Ishikawa (cell line): Measurements from ENCODE around the gene FTL.

ENCODE experiments used
- EGR1 ChIP-seq: IDR thresholded peaks from 2 replicates; pipeline ENCODE4 v1.6.1; 2012
- EP300 ChIP-seq: IDR thresholded peaks from 2 replicates; pipeline ENCODE4 v1.6.1; 2012; ENCODE audit warnings: borderline replicate concordance
- NFIC ChIP-seq: IDR thresholded peaks from 2 replicates; pipeline ENCODE4 v1.6.1; 2012
- RAD21 ChIP-seq: IDR thresholded peaks from 2 replicates; pipeline ENCODE4 v1.6.1; 2012; ENCODE audit warnings: low read depth
- TAF1 ChIP-seq: IDR thresholded peaks from 2 replicates; pipeline ENCODE4 v1.6.1; 2012; ENCODE audit warnings: low read depth, mild to moderate bottlenecking
- TEAD4 ChIP-seq: IDR thresholded peaks from 2 replicates; pipeline ENCODE4 v1.6.1; 2012
- YY1 ChIP-seq: IDR thresholded peaks from 2 replicates; pipeline ENCODE4 v1.6.1; 2012; ENCODE audit warnings: low read depth
- ZBTB7A ChIP-seq: IDR thresholded peaks from 2 replicates; pipeline ENCODE4 v1.6.1; 2012; ENCODE audit warnings: low read depth
- TF ChIP-seq, protein P1 (sequence below): IDR thresholded peaks from 2 replicates; pipeline ENCODE4 v1.6.1; 2012
- TF ChIP-seq, protein P2 (sequence below): IDR thresholded peaks from 2 replicates; pipeline ENCODE4 v1.6.1; 2012

DNA sequence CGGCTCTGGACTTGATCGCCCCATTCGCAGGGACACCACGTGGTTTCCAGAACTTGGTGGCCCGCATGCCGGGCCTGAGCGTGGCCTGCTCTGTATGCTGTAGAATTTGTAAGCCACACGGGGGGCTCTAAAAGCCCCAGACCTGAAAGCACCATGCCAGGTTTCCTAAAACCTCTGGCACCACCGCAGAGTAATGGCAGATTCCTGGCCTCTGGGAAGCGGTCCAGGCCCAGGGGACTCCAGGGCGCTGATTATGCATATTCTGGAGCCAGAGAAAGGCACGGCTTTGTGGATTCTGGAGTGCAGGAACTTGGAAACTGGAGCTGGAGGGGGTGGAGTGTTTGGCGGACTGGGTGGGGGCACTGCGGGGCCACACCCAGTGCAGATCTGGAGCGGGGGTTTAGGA, 3.7 kb downstream of the FTL start:
- TF ChIP-seq NFIC (no peak), RAD21 (no peak), EP300 (no peak), TAF1 (no peak), ZBTB7A (no peak), YY1 (no peak), TEAD4 (no peak), EGR1 (no peak)
- TF ChIP-seq, protein P1, sequence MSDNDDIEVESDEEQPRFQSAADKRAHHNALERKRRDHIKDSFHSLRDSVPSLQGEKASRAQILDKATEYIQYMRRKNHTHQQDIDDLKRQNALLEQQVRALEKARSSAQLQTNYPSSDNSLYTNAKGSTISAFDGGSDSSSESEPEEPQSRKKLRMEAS: no peak
- TF ChIP-seq, protein P2, sequence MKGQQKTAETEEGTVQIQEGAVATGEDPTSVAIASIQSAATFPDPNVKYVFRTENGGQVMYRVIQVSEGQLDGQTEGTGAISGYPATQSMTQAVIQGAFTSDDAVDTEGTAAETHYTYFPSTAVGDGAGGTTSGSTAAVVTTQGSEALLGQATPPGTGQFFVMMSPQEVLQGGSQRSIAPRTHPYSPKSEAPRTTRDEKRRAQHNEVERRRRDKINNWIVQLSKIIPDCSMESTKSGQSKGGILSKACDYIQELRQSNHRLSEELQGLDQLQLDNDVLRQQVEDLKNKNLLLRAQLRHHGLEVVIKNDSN: no peak
